ENCODE measurements around the gene VAV2.

Gene VAV2

GRCh38 chr9:133944746-133945135 is 47.4 kb downstream of the VAV2 start:
- DNase-seq (ENCODE audit: low read depth): no peak
- TF ChIP-seq, protein P1, sequence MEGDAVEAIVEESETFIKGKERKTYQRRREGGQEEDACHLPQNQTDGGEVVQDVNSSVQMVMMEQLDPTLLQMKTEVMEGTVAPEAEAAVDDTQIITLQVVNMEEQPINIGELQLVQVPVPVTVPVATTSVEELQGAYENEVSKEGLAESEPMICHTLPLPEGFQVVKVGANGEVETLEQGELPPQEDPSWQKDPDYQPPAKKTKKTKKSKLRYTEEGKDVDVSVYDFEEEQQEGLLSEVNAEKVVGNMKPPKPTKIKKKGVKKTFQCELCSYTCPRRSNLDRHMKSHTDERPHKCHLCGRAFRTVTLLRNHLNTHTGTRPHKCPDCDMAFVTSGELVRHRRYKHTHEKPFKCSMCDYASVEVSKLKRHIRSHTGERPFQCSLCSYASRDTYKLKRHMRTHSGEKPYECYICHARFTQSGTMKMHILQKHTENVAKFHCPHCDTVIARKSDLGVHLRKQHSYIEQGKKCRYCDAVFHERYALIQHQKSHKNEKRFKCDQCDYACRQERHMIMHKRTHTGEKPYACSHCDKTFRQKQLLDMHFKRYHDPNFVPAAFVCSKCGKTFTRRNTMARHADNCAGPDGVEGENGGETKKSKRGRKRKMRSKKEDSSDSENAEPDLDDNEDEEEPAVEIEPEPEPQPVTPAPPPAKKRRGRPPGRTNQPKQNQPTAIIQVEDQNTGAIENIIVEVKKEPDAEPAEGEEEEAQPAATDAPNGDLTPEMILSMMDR (IDR thresholded peaks at IDR 0.05; ENCODE audit: insufficient read depth, low read depth, low read length, missing control alignments): no peak
- no peak overlapping the region for H3K4me3 ChIP-seq (ENCODE audit: low read depth, low read length)

DNA sequence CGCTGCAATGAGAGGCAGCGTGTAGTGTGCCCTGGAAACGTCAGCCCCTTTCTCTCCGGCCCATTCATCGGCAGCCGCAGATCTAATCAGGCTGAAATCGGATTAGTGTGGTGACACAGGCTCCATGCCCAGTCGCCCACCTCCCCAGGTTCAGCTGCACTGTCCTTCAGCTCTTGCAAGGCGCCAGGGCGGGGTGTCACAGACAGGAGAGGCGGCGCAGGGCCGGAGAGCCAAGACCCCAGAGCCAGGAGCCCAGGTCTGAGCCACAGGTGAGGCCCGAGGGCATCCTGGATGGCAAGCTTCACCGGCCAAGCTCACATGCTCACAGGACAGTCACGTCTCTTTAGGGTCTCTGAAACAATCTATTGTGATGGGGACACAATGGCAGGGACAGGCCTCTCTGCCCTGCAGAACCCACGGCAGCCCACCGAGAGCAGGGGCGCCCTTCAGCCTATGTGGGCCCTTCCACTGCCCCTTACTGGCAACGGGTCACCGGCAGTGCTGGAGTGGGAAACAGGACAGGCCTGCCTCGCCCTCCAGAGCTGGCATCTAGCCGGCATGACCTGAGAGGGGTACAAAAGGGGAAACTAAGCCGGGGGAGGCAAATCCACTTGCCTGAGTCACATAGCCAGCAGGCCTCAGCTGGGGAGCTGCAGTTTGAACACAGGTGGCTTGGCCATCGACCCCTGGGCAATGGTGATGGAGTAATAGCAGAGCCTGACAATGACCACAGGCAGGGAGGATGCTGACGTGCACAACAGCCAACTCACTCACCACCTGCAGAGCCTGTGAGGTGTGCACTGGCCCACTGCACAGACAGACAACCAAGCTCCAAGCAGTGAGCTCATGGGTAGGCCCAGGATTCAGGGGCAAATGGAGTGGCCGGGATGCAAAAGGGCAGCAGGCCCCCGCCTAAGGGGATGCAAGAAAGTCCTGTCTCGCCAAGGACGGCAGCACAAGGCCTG is 48.1 kb downstream of the VAV2 start:
- TF ChIP-seq, protein P1 (IDR thresholded peaks at IDR 0.05; ENCODE audit: insufficient read depth, low read depth, low read length, missing control alignments): no peak
- H3K4me3 ChIP-seq (ENCODE audit: low read depth, low read length): no peak overlapping the region
- no peak for DNase-seq (ENCODE audit: low read depth)

- DNase-seq (ENCODE audit: low read depth): no peak
- TF ChIP-seq, protein P1 (IDR thresholded peaks at IDR 0.05; ENCODE audit: insufficient read depth, low read depth, low read length, missing control alignments): no peak
- H3K4me3 ChIP-seq (ENCODE audit: low read depth, low read length): no peak overlapping the region
Measured at GRCh38 chr9:133943036-133943780, 48.9 kb downstream of the VAV2 start.

- TF ChIP-seq, protein P1 (IDR thresholded peaks at IDR 0.05; ENCODE audit: insufficient read depth, low read depth, low read length, missing control alignments): no peak
- DNase-seq (ENCODE audit: low read depth): no peak
- H3K4me3 ChIP-seq (ENCODE audit: low read depth, low read length): no peak overlapping the region
Measured at GRCh38 chr9:133942206-133942975, 49.7 kb downstream of the VAV2 start.

GRCh38 chr9:133939845-133940244 is 52.3 kb downstream of the VAV2 start:
- no peak for DNase-seq (ENCODE audit: low read depth)
- TF ChIP-seq, protein P1 (IDR thresholded peaks at IDR 0.05; ENCODE audit: insufficient read depth, low read depth, low read length, missing control alignments): no peak

DNA sequence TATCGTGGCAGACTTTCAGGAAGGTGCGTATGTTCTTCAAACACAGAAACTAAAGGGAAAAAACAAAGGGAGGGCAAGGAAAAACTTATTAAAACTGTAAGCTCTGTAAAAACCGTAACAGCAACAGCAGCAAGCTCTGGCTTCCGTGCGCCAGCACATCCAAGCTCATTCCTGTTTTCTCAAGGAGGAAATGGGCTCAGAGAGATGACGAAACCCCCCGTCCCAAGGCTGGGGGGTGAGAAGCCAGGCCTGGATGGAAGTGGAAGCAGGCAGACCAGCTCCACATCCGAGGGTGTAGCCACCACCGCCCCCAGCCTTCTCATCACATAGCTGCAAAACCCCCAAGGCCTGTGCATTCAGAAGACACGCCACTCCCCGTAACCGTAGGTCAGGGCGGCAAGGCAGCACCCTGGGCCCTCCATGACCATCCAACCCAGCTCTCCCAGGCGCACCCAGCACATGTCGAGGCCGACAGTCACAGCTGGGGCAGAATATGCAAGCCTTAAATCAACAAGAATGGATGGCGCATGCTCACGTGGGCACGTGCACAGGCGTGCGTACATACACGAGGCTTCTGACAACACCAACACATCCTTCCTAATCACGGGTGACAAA is 52.8 kb downstream of the VAV2 start:
- TF ChIP-seq, protein P1 (IDR thresholded peaks at IDR 0.05; ENCODE audit: insufficient read depth, low read depth, low read length, missing control alignments): no peak
- no peak for DNase-seq (ENCODE audit: low read depth)
- H3K4me3 ChIP-seq (ENCODE audit: low read depth, low read length): no peak overlapping the region

More at GRCh38 chr9:133939845-133940244, 52.3 kb downstream of the VAV2 start:
- no peak overlapping the region for H3K4me3 ChIP-seq (ENCODE audit: low read depth, low read length)
